ENCODE results near the gene S1PR5.

DNA sequence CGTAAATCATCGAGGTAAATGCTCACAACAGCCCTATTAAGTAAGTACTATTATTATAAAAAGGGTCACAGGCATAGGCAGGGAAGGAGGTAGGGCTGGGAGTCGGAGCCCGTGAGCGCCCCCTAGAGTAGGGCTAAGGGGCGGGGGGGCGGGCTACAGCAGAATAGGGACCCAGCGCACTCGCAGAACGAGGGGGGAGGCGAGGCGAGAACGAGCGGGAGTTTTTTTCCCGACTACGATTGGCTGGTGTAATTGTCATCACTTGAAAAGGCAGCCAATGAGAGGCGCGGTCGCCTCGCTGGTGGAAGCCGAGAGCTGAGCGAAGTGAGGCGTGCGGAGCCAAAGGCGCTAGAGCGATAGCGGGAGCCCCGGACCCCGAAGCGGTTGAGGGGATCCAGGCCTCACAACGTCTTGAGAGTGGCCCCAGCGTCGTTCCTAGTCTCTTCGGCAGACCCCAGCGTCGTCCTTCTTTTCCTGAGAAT, 38.3 kb downstream of the S1PR5 start:
- TF ChIP-seq, protein P1, sequence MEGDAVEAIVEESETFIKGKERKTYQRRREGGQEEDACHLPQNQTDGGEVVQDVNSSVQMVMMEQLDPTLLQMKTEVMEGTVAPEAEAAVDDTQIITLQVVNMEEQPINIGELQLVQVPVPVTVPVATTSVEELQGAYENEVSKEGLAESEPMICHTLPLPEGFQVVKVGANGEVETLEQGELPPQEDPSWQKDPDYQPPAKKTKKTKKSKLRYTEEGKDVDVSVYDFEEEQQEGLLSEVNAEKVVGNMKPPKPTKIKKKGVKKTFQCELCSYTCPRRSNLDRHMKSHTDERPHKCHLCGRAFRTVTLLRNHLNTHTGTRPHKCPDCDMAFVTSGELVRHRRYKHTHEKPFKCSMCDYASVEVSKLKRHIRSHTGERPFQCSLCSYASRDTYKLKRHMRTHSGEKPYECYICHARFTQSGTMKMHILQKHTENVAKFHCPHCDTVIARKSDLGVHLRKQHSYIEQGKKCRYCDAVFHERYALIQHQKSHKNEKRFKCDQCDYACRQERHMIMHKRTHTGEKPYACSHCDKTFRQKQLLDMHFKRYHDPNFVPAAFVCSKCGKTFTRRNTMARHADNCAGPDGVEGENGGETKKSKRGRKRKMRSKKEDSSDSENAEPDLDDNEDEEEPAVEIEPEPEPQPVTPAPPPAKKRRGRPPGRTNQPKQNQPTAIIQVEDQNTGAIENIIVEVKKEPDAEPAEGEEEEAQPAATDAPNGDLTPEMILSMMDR (IDR thresholded peaks at IDR 0.05) = peak; percentile 33 to 88 (median 60)
- peak in 1 of 2 donors; percentile 47 for TF ChIP-seq POLR2A (IDR thresholded peaks at IDR 0.05)

Measured in uterus (tissue), 2 donors.